Stomach smooth muscle (tissue), 2 donors: ENCODE data around the gene MARK3.
"Not testable (repeated sequence)": the region's sequence is repeated elsewhere in the genome, so short reads cannot be mapped to it uniquely, and the experiment has no call there.

ENCODE experiments used
- H3K27ac ChIP-seq: one replicate; pipeline ENCODE4 v1.7.0; 2013; ENCODE audit warnings: mild to moderate bottlenecking, low read length, inconsistent platforms
- H3K27me3 ChIP-seq, 2 donors: one replicate each; pipeline ENCODE4 v1.7.0; 2013; ENCODE audit warnings: low read length in 2 of 2; ENCODE audit not compliant: insufficient read depth in 2 of 2, control insufficient read depth in 1 of 2
- H3K36me3 ChIP-seq, 2 donors: one replicate each; pipeline ENCODE4 v1.7.0; 2013; ENCODE audit warnings: low read length in 2 of 2; ENCODE audit not compliant: control insufficient read depth in 2 of 2, insufficient read depth in 2 of 2
- H3K4me1 ChIP-seq: one replicate; pipeline ENCODE4 v1.7.0; 2013; ENCODE audit warnings: low read length; ENCODE audit not compliant: control insufficient read depth, insufficient read depth
- H3K4me3 ChIP-seq, 2 donors: one replicate each; pipeline ENCODE4 v1.7.0; 2013; ENCODE audit warnings: low read length in 2 of 2
- H3K9ac ChIP-seq, 2 donors: one replicate each; pipeline ENCODE4 v1.7.0; 2013; ENCODE audit warnings: low read length in 2 of 2, mild to moderate bottlenecking in 1 of 2
- H3K9me3 ChIP-seq, 2 donors: one replicate each; pipeline ENCODE4 v1.7.0; 2013; ENCODE audit warnings: low read length in 2 of 2; ENCODE audit not compliant: control insufficient read depth in 2 of 2
- donor health status: healthy.
- donor health status: Pancreatic carcinoma.

The MARK3 gene

GRCh38 chr14:103521951-103522563, 136.8 kb downstream of the MARK3 start:
- H3K4me1 ChIP-seq, result peaks cover 53% of the 10 kb centered on the region
- peak overlapping the region; percentile 88 for H3K27ac ChIP-seq
- peak overlapping the region; percentile 69 to 80 for H3K9ac ChIP-seq
- no peaks in the 10 kb centered on the region for H3K9me3 ChIP-seq
- H3K4me3 ChIP-seq, result peak overlapping the region; percentile 87 to 92
- no peaks in the 10 kb centered on the region for H3K27me3 ChIP-seq
- peaks cover 6 to 11% of the 10 kb centered on the region in 2 donors for H3K36me3 ChIP-seq

DNA sequence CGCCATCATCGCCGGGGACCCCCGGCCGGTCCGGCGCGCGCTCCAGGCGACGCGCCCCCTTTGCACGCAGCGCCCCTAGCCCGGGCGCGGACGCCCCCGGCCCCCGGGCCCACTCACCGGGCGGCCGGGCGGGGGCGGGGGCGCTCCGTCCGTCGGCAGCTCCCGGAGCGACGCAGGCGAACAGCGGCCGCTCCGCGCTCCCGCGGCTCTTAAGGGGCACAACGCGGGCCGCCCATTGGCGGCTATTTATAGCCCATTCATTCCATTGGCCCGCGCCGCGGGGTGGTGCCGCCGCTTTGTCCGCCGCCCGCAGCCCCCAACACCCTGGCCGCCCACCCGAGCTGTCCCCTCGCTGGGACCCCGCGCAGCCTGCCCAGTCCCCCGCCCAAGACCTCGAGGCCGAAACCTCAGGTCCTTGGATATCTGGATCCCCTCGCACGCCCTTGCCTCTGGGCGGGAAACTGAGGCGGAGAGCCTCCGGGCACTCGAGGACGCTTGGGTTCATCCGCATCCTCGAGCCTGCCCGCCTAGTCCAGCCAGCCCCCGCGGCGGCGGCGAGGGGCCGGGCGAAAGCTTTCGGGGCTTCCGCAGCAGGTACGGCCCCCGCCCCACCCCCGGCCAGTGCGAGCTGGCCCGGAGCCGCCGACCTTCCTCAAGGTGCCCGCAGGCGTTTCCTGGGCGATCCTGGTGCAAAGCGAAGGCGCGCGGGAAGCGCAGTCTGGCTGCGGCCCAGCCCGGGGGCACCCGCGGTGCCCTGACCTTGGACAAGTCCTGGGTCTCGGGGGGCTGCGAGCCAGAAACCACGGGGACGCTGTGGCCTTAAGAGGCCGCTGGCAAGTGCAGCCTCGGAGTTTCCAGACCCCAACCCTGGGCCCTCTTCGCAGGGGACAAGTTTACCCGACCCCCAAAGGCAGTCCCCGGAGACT, 137.7 kb downstream of the MARK3 start, which contains the start of gene CKB:
Gene CKB, minus strand, starts transcription at position 182 of the 926 bp plus-strand sequence. CDS start 337 bp downstream, outside the sequence.
- peaks cover 6 to 11% of the 10 kb centered on the region in 2 donors for H3K36me3 ChIP-seq
- peaks cover 55% of the 10 kb centered on the region for H3K4me1 ChIP-seq
- H3K9me3 ChIP-seq, result no peaks in the 10 kb centered on the region
- no peaks in the 10 kb centered on the region for H3K27me3 ChIP-seq
- H3K27ac ChIP-seq, result peak within 1 kb of the TSS; percentile 88
- peak within 1 kb of the TSS; percentile 87 to 92 for H3K4me3 ChIP-seq
- H3K9ac ChIP-seq, result peak within 1 kb of the TSS; percentile 69 to 80

GRCh38 chr14:103523575-103523954, 138.3 kb downstream of the MARK3 start:
- Histone ChIP-seq H3K9me3 (no peaks in the 10 kb centered on the region), H3K4me3 (no peak overlapping the region), H3K27me3 (no peaks in the 10 kb centered on the region), H3K4me1 (peaks cover 55% of the 10 kb centered on the region), H3K27ac (no peak overlapping the region), H3K36me3 (peaks cover 6 to 11% of the 10 kb centered on the region in 2 donors), H3K9ac (no peak overlapping the region)

- no peaks in the 10 kb centered on the region for H3K27me3 ChIP-seq
- H3K4me3 ChIP-seq, result no peak overlapping the region
- no peak overlapping the region for H3K9ac ChIP-seq
- H3K27ac ChIP-seq, result no peak overlapping the region
- H3K36me3 ChIP-seq, result peaks cover 6 to 10% of the 10 kb centered on the region in 2 donors
- peaks cover 52% of the 10 kb centered on the region for H3K4me1 ChIP-seq
- no peaks in the 10 kb centered on the region for H3K9me3 ChIP-seq
Observed at GRCh38 chr14:103524002-103524935, 139.1 kb downstream of the MARK3 start.

DNA sequence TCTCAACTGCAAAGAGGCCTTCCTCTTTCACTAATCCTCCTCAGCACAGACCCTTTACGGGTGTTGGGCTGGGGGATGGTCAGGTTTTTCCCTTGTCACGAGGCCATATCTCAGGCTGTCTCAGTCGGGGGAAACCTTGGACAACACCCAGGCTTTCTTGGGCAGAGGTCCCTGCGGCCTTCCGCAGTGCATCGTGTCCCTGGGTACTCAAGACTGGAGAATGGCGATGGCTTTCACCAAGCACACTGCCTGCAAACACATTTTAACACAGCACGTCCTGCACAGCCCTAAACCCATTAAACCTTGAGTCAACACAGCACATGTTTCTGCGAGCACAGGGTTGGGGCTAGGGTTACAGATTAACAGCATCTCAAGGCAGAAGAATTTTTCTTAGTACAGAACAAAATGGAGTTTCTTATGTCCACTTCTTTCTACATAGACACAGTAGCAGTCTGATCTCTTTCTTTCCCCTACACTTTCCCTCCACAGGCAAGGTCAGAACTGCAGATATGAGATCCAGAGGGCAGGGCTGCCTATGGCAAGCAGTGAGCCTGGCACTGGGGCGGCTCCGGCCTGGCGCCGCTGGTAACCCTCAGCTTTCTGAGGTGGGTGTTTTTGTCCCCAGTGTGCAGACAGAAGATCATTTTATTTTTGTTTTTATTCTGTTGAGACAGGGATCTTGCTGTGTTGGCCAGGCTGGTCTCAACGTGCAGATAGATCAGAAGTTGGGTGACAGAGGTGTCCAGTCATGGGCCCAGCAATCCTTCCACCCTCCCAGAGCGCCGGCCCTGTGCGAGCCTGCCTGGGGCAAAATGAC, 140.4 kb downstream of the MARK3 start:
- H3K9ac ChIP-seq, H3K27ac ChIP-seq, H3K27me3 ChIP-seq, H3K9me3 ChIP-seq, H3K4me3 ChIP-seq, H3K36me3 ChIP-seq: not testable (repeated sequence)
- H3K4me1 ChIP-seq, result peaks cover 52% of the 10 kb centered on the region

- no peak overlapping the region for H3K27ac ChIP-seq
- H3K4me1 ChIP-seq, result peaks cover 57% of the 10 kb centered on the region
- no peak overlapping the region for H3K4me3 ChIP-seq
Observed at GRCh38 chr14:103526247-103526913, 141.2 kb downstream of the MARK3 start.

GRCh38 chr14:103526914-103527248, 141.7 kb downstream of the MARK3 start:
- Histone ChIP-seq H3K9ac (no peak overlapping the region), H3K27me3 (no peaks in the 10 kb centered on the region), H3K4me3 (no peak overlapping the region), H3K9me3 (no peaks in the 10 kb centered on the region), H3K27ac (peak overlapping the region; percentile 31), H3K36me3 (peaks cover 5 to 7% of the 10 kb centered on the region in 2 donors), H3K4me1 (peaks cover 62% of the 10 kb centered on the region)

More at GRCh38 chr14:103526247-103526913, 141.2 kb downstream of the MARK3 start:
- Histone ChIP-seq H3K9ac (no peak overlapping the region), H3K27me3 (no peaks in the 10 kb centered on the region), H3K36me3 (peaks cover 5 to 7% of the 10 kb centered on the region in 2 donors), H3K9me3 (no peaks in the 10 kb centered on the region)

DNA sequence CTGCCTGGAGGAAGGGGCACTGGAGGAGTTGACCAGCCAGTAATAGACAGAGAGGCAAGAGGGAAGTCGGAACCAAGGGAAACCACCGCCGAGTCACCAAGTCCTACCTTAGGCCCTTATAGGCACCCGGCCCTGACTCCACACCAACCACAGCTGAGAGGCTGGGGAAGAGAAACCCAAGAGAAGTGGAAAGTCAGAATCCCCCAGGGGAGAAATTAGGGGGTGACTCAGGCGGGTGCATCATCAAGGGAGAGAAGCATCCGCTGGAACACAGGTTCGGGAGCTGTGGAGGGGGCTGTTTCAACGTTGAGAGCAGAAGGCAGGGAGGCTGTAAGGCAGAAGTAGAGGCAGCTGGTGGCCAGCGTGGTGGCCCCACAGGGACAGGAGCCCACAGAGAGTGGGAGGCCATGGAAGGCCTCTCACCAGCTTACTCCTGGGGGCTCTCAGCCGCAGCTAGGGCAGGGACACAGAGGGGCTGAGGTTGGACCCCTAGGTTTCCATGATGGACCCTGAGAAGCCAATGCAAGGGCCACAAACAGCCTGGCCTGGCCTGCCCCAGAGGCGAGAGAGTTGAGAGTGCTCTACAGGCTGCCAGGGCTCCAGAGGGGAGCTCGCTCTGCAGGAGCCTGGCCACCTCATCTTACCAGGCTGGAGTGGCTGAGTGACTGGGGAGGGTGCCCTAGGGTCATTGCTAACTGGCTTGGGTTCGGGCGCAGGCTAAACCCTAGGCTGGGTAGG, 142.4 kb downstream of the MARK3 start:
- no peak overlapping the region for H3K9ac ChIP-seq
- H3K4me1 ChIP-seq, result peaks cover 69% of the 10 kb centered on the region
- H3K9me3 ChIP-seq, result no peaks in the 10 kb centered on the region
- H3K4me3 ChIP-seq, result no peak overlapping the region
- peak overlapping the region; percentile 84 for H3K27ac ChIP-seq
- H3K36me3 ChIP-seq, result peaks cover 5 to 7% of the 10 kb centered on the region in 2 donors
- H3K27me3 ChIP-seq, result no peaks in the 10 kb centered on the region

- peaks cover 70% of the 10 kb centered on the region for H3K4me1 ChIP-seq
- H3K9ac ChIP-seq, result peak overlapping the region in 1 of 2 donors; percentile 29
- peak overlapping the region; percentile 84 for H3K27ac ChIP-seq
- no peaks in the 10 kb centered on the region for H3K9me3 ChIP-seq
- H3K4me3 ChIP-seq, result peak overlapping the region; percentile 10 to 90
- H3K27me3 ChIP-seq, result no peaks in the 10 kb centered on the region
- peaks cover 5 to 7% of the 10 kb centered on the region in 2 donors for H3K36me3 ChIP-seq
Observed at GRCh38 chr14:103528146-103528586, 143.0 kb downstream of the MARK3 start.
